ENCODE data around the gene RNFT2. TPM values are rescaled to one million over a fixed set of nuclear protein-coding genes. Genes with fewer than 3 reads are reported as not detected.

RNFT2 gene
- total RNA-seq, 8 experiments from 2014 or later = 0.71 to 56.3 (median 29.9) TPM

- H3K4me3 ChIP-seq = no peak overlapping the region
- in situ Hi-C loops (cut with MboI; ENCODE audit: low pct_unique_long_range_greater_than_20kb in 2 of 9, low sequenced_read_pairs in 9 of 9, unreplicated experiment in 9 of 9) = loop anchor here in 1 of 9 experiments (25.0 kb wide), 1 partner anchor 97 kb away; the partner anchor contains the start of gene HRK
- H3K4me1 ChIP-seq (replicated peaks in 1 of 2) = peaks cover 15 to 18% of the 10 kb centered on the region in 2 donors
- ATAC-seq (replicated peaks in 6 of 8) = no peak
- H3K27ac ChIP-seq = no peak overlapping the region
- WGBS, 10 experiments = 0 to 100% (median 60%) methylated on average over 1 of the region's 1 CpG; no CpG with 5 or more reads in 3 of the 10 experiments
Measured at GRCh38 chr12:116790066-116790465, 52.0 kb downstream of the RNFT2 start.

DNA sequence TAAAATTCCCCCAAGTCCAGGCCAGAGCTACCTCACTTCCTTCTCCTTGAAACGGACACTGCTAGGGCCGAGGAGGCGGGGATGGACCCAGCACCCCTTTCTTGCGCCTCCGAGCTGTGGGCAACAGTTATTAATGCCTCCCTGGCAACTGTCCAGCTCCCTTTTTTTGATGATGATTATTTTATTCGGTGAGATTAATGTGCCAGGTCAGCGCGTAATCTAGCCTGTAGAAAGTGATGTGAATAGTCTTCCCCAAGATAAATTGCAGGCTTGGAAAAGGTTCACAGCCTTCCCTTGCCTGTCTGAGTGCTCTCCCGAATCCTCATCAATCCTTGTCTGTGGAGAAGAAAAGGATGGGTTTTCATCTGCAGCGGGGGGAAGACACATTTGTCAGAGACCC, 54.3 kb downstream of the RNFT2 start:
- peak in 5 of 8 experiments; percentile 91 to 96 (median 95) for ATAC-seq (replicated peaks in 6 of 8)
- H3K4me1 ChIP-seq (replicated peaks in 1 of 2) = peaks cover 15 to 18% of the 10 kb centered on the region in 2 donors
- WGBS, 10 experiments = 0 to 90% (median 22%) methylated on average over 1 to 7 of the region's 10 CpGs; no CpG with 5 or more reads in 2 of the 10 experiments
- peak overlapping the region; percentile 23 to 63 for H3K27ac ChIP-seq
- in situ Hi-C loops (cut with MboI; ENCODE audit: low pct_unique_long_range_greater_than_20kb in 2 of 9, low sequenced_read_pairs in 9 of 9, unreplicated experiment in 9 of 9) = loop anchor here in 1 of 9 experiments (25.0 kb wide), 1 partner anchor 95 kb away; the partner anchor contains the start of gene HRK
- H3K4me3 ChIP-seq = no peak overlapping the region

GRCh38 chr12:116794725-116795124, 56.6 kb downstream of the RNFT2 start:
- no peak overlapping the region for H3K4me3 ChIP-seq
- in situ Hi-C loops (cut with MboI; ENCODE audit: low pct_unique_long_range_greater_than_20kb in 2 of 9, low sequenced_read_pairs in 9 of 9, unreplicated experiment in 9 of 9) = loop anchor here in 1 of 9 experiments (25.0 kb wide), 1 partner anchor 93 kb away; the partner anchor contains the start of gene HRK
- ATAC-seq (replicated peaks in 6 of 8) = no peak
- peaks cover 15 to 18% of the 10 kb centered on the region in 2 donors for H3K4me1 ChIP-seq (replicated peaks in 1 of 2)
- WGBS, 10 experiments = 33 to 100% (median 70%) methylated on average over 1 to 4 of the region's 4 CpGs; no CpG with 5 or more reads in 4 of the 10 experiments
- no peak overlapping the region for H3K27ac ChIP-seq

DNA sequence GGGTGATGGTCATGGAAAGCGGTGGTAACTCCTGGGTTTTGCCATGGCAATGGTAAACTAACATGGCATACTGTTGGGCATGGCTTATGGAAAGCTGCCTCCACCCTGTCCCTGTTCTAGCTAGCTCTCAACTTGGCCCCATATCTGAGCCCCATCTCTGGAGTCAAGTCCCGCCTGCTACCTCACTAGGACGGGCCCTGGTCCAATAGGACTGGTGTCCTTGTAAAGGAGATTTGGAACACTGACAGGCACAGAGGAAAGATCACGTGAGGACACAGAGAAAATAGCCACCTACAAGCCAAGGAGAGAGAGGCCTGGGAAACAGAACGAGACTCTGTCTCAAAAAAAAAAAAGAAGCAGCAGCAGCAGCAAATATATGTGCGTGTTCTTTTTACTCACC, 59.8 kb downstream of the RNFT2 start:
- 53 to 100% (median 90%) methylated on average over 3 to 5 of the region's 6 CpGs; no CpG with 5 or more reads in 2 of the 10 experiments for WGBS, 10 experiments
- peaks cover 2 to 6% of the 10 kb centered on the region in 2 donors for H3K4me1 ChIP-seq (replicated peaks in 1 of 2)
- no peak overlapping the region for H3K4me3 ChIP-seq
- ATAC-seq (replicated peaks in 6 of 8) = peak in 1 of 8 experiments; percentile 68
- no peak overlapping the region for H3K27ac ChIP-seq
- in situ Hi-C loops (cut with MboI; ENCODE audit: low pct_unique_long_range_greater_than_20kb in 2 of 9, low sequenced_read_pairs in 9 of 9, unreplicated experiment in 9 of 9) = loop anchor here in 1 of 9 experiments (25.0 kb wide), 1 partner anchor 89 kb away; the partner anchor contains the start of gene HRK

DNA sequence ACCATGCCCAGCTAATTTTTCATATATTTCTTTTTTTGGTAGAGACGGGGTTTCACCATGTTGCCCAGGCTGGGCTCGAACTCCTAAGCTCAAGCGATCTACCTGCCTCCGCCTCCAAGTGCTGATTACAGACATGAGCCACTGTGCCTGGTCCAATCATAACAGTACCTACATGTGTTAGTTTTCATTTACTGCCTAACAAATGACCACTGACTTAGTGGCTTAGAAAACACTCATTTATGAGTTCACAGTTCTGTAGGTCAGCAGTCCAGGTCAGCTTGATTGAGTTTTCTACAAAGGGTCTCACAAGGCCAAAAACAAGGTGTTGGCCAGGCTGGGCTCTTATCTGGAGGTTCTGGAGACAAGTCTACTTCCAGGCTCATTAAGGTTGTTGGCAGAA, 60.6 kb downstream of the RNFT2 start:
- ATAC-seq (replicated peaks in 6 of 8) = no peak
- Histone ChIP-seq H3K4me3 (no peak overlapping the region), H3K27ac (no peak overlapping the region), H3K4me1 (replicated peaks in 1 of 2) (no peaks in the 10 kb centered on the region)
- WGBS, 10 experiments = 63 to 100% (median 100%) methylated on average over 1 to 4 of the region's 4 CpGs; no CpG with 5 or more reads in 2 of the 10 experiments
- in situ Hi-C loops (cut with MboI; ENCODE audit: low pct_unique_long_range_greater_than_20kb in 2 of 9, low sequenced_read_pairs in 9 of 9, unreplicated experiment in 9 of 9) = loop anchor here in 1 of 9 experiments (25.0 kb wide), 1 partner anchor 89 kb away; the partner anchor contains the start of gene HRK

DNA sequence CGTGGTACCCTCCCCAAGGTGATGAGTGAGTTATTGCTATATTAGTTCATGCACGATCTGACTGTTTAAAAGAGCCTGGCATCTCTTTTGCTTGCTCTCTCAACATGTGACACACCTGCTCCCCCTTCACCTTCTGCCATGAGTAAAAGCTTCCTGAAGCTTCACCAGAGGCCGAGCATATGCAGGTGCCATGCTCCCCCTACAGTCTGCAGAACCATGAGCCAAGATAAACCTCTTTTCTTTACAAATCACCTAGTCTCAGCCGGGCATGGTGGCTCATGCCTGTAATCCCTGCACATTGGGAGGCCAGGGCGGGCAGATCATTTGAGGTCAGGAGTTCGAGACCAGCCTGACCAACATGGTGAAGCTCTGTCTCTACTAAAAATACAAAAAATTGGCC, 61.8 kb downstream of the RNFT2 start:
- 0 to 100% (median 55%) methylated on average over 1 to 4 of the region's 6 CpGs; no CpG with 5 or more reads in 2 of the 10 experiments for WGBS, 10 experiments
- Histone ChIP-seq H3K4me3 (no peak overlapping the region), H3K27ac (no peak overlapping the region), H3K4me1 (replicated peaks in 1 of 2) (no peaks in the 10 kb centered on the region)
- ATAC-seq (replicated peaks in 6 of 8) = no peak
- in situ Hi-C loops (cut with MboI; ENCODE audit: low pct_unique_long_range_greater_than_20kb in 2 of 9, low sequenced_read_pairs in 9 of 9, unreplicated experiment in 9 of 9) = loop anchor here in 1 of 9 experiments (25.0 kb wide), 1 partner anchor 87 kb away; the partner anchor contains the start of gene HRK

- Histone ChIP-seq H3K4me1 (replicated peaks in 1 of 2) (no peaks in the 10 kb centered on the region), H3K4me3 (no peak overlapping the region), H3K27ac (no peak overlapping the region)
- in situ Hi-C loops (cut with MboI; ENCODE audit: low pct_unique_long_range_greater_than_20kb in 2 of 9, low sequenced_read_pairs in 9 of 9, unreplicated experiment in 9 of 9) = no loop called here
- ATAC-seq (replicated peaks in 6 of 8) = no peak
- 19 to 100% (median 86%) methylated on average over 1 to 2 of the region's 2 CpGs; no CpG with 5 or more reads in 2 of the 10 experiments for WGBS, 10 experiments
Measured at GRCh38 chr12:116800918-116801317, 62.8 kb downstream of the RNFT2 start.

DNA sequence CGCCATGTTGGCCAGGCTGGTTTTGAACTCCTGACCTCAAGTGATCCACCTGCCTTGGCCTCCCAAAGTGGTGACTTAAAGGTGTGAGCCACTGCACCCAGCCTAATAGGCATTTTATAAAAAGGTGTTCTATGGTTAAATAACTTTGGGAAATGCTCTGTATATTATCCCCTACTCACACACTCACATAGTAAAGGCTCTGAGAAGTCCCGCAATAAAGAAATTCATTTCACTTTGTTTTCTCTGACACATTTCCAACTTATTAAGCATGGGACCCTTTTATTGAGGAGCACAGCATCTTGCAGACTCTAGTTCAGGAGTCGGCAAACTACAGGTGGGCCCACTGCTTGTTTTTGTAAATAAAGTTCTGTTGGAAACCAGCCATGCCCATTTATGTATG, 63.9 kb downstream of the RNFT2 start:
- 71 to 100% (median 98%) methylated on average over 1 to 3 of the region's 3 CpGs; no CpG with 5 or more reads in 2 of the 10 experiments for WGBS, 10 experiments
- Histone ChIP-seq H3K27ac (no peak overlapping the region), H3K4me3 (no peak overlapping the region), H3K4me1 (replicated peaks in 1 of 2) (no peaks in the 10 kb centered on the region)
- in situ Hi-C loops (cut with MboI; ENCODE audit: low pct_unique_long_range_greater_than_20kb in 2 of 9, low sequenced_read_pairs in 9 of 9, unreplicated experiment in 9 of 9) = no loop called here
- ATAC-seq (replicated peaks in 6 of 8) = no peak

DNA sequence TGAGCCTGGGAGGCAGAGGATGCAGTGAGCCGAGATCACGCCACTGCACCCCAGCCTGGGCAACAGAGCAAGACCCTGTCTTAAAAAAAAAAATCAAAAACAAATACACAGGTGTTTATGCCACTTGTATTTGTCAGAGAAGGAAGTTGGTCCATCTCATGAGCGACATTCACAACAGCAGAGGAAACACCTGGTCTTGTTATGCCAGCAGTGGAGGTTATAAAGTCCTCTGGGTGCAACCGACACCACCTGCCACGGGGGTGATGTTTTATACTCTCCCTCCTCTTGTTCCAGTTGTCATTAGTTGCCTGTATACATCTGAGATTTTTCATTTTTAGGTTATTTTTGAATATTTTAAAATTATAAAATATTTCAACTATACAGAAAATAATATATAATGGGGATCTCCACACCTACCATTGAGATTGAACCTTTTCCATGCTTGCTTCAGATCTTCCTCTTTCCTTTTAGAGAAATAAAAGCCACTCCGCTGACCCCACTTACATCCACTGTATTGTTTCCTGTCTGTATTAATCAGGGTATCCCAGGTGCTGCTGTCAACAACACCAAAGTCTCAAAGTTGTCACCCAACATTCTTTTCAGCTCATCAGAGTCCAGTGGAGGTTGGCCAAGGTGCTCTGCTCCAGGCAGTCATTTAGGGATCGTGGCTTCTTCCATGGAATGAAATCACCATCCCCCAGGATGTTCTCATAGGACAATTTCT, 65.1 kb downstream of the RNFT2 start:
- Histone ChIP-seq H3K27ac (no peak overlapping the region), H3K4me3 (no peak overlapping the region), H3K4me1 (replicated peaks in 1 of 2) (no peaks in the 10 kb centered on the region)
- whole genome bisulfite sequencing, 10 experiments = 0 to 100% (median 83%) methylated on average over 1 to 7 of the region's 7 CpGs; no CpG with 5 or more reads in 1 of the 10 experiments
- in situ Hi-C loops (cut with MboI; ENCODE audit: low pct_unique_long_range_greater_than_20kb in 2 of 9, low sequenced_read_pairs in 9 of 9, unreplicated experiment in 9 of 9) = no loop called here
- no peak for ATAC-seq (replicated peaks in 6 of 8)

DNA sequence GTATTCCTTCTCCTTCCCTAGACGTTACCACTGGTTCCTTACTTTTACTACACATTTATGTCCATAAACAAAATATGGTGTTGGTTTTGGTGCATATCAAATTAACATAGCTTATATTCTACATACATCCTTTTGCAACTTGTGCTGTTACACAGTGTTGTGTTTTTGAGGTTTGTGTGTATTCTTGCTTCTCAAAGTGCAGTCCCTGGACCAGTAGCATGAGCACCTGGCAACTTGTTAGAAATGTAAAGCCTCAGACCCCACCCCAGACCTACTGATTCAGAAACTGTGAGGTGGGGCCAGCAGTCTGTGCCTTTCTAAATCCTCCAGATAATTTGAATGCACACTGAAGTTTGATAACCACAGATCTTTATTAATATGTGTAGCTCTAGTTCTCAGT, 65.9 kb downstream of the RNFT2 start:
- 0% methylated on average over 1 of the region's 1 CpG; no CpG with 5 or more reads in 8 of the 10 experiments for WGBS, 10 experiments
- in situ Hi-C loops (cut with MboI; ENCODE audit: low pct_unique_long_range_greater_than_20kb in 2 of 9, low sequenced_read_pairs in 9 of 9, unreplicated experiment in 9 of 9) = no loop called here
- H3K27ac ChIP-seq = no peak overlapping the region

DNA sequence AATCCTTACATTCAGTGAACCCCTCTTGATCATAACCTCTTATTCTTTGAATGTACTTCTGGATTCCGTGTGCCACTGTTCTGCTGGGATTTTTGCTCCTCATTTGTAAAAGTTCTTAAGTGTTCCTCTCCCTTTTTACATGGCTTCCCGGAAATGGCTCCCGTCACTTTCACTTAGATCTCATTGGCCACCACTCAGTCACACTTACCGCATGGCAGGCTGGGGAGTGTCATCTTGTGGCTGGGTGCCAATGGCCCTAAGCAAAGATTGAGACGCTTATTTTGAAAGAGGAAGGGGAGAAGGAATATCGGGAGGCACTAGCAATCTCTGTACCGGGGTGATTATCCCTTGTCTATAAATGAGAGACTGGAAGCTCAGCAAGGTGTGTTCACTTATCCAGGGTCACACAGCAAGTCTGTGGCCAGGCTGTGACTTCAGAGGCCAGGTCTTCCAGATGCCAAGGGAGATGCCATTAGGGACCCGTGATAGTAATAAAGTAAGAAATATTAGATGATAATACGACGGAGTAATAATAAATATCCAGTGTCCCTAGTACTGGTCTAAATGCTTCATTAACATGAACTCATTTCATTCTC, 68.8 kb downstream of the RNFT2 start:
- H3K4me3 ChIP-seq = no peak overlapping the region
- H3K27ac ChIP-seq = no peak overlapping the region
- WGBS, 10 experiments = 31 to 100% (median 87%) methylated on average over 1 to 10 of the region's 10 CpGs; no CpG with 5 or more reads in 1 of the 10 experiments
- no peak for ATAC-seq (replicated peaks in 6 of 8)
- H3K4me1 ChIP-seq (replicated peaks in 1 of 2) = peaks cover 4 to 6% of the 10 kb centered on the region in 2 donors
- in situ Hi-C loops (cut with MboI; ENCODE audit: low pct_unique_long_range_greater_than_20kb in 2 of 9, low sequenced_read_pairs in 9 of 9, unreplicated experiment in 9 of 9) = no loop called here

More for the DNA sequence above, 65.9 kb downstream of the RNFT2 start:
- Histone ChIP-seq H3K4me1 (replicated peaks in 1 of 2) (peaks cover 4 to 6% of the 10 kb centered on the region in 2 donors), H3K4me3 (no peak overlapping the region)
- peak in 1 of 8 experiments; percentile 44 for ATAC-seq (replicated peaks in 6 of 8)

- no peak for ATAC-seq (replicated peaks in 6 of 8)
- Histone ChIP-seq H3K4me3 (no peak overlapping the region), H3K4me1 (replicated peaks in 1 of 2) (peaks cover 4 to 6% of the 10 kb centered on the region in 2 donors), H3K27ac (no peak overlapping the region)
- 65 to 100% (median 96%) methylated on average over 1 to 4 of the region's 6 CpGs; no CpG with 5 or more reads in 2 of the 10 experiments for WGBS, 10 experiments
- in situ Hi-C loops (cut with MboI; ENCODE audit: low pct_unique_long_range_greater_than_20kb in 2 of 9, low sequenced_read_pairs in 9 of 9, unreplicated experiment in 9 of 9) = no loop called here
Measured at GRCh38 chr12:116807546-116807945, 69.4 kb downstream of the RNFT2 start.

All from motor neuron (in vitro differentiated cells).